HFFc6 (cell line): ENCODE data around the gene P2RY8. TPM values are rescaled to one million over a fixed set of nuclear protein-coding genes. Genes with fewer than 3 reads are reported as not detected.

Source experiments
- DNase-seq: peaks from one replicate; pipeline ENCODE4 v3.0.0-alpha.2; 2018
- H3K27ac Mint-ChIP-seq: 2 replicates; pipeline ENCODE4 v1.8.0; 2020; ENCODE audit warnings: mild to moderate bottlenecking, mixed read lengths
- H3K27me3 Mint-ChIP-seq: 2 replicates; pipeline ENCODE4 v1.8.0; 2021; ENCODE audit warnings: mild to moderate bottlenecking, moderate library complexity, mixed read lengths; ENCODE audit not compliant: insufficient read depth
- H3K36me3 Mint-ChIP-seq: 2 replicates; pipeline ENCODE4 v1.8.0; 2021; ENCODE audit warnings: low read depth, mixed read lengths
- H3K4me1 Mint-ChIP-seq: 2 replicates; pipeline ENCODE4 v1.8.0; 2020; ENCODE audit warnings: low read depth, mixed read lengths
- H3K4me3 Mint-ChIP-seq: 2 replicates; pipeline ENCODE4 v1.8.0; 2020; ENCODE audit warnings: mild to moderate bottlenecking, moderate library complexity, mixed read lengths
- H3K9me3 Mint-ChIP-seq: 2 replicates; pipeline ENCODE4 v1.8.0; 2020; ENCODE audit warnings: mild to moderate bottlenecking, mixed read lengths
- total RNA-seq, 6 experiments: library from RNA; stranded (reverse); fragmentation: NEBNext Ultra II Directional; extraction: Animal tissue kit (Norgen Biotek cat#: 25700); gene quantifications; 2 replicates in 1 of 6; 3 replicates in 5 of 6; pipeline ENCODE4 v1.2.3, GENCODE V29; 2021
- TF ChIP-seq, protein P1 (sequence below): fragments of 200-600 bp; sonication (generic); IDR thresholded peaks from 2 replicates; pipeline ENCODE4 v1.5.0; 2021; ENCODE audit warnings: antibody characterized with exemption, mild to moderate bottlenecking

Gene P2RY8
- total RNA-seq, 6 experiments from 2014 or later: not detected

DNA sequence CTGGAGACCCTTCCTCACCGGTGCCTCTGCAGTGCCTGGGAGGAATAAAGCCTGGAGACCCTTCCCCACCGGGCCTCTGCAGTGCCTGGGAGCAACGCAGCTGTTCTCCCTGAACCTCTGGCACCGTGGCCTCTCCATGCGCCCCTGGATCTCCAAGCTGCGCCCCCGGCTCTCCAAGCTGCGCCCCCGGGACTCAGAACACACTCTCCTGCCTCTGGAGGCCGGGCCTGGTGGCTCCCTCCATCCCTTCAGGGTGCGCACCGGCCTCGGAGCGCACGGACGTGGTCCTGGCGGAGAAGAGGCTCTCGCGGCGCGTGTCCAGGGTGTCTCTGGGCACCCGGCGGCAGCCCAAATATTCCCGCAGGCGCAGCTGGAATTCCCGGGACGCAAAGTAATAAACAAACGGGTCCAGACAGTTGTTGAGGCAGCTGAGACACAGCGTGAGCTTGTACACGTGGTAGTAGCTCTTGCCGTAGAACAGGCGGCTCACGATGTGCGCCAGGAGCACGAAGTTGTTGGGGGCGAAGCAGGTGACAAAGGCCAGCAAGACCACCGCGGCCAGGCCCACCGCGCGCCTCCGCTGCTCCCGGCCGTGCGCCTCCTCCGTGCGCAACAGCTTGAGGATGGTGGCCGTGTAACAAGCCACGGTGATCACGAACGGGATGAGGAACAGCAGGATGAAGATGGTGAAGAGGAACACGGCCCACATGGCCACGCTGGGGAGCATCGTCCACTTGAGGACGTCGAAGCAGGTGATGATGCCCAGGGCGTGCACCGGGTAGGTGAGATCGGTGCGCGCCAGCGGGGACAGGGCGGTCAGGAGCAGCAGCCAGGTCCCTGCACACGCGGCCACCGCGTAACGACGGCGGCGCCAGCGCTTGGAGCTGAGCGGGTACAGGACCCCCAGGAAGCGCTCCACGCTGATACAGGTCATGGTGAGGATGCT is 71.4 kb downstream of the P2RY8 start:
- Mint-ChIP-seq H3K9me3 (no peaks in the 10 kb centered on the region), H3K4me3 (no peak overlapping the region), H3K36me3 (no peaks in the 10 kb centered on the region), H3K27ac (no peak overlapping the region), H3K27me3 (peaks cover 31% of the 10 kb centered on the region), H3K4me1 (peaks cover 24% of the 10 kb centered on the region)
- TF ChIP-seq, protein P1, sequence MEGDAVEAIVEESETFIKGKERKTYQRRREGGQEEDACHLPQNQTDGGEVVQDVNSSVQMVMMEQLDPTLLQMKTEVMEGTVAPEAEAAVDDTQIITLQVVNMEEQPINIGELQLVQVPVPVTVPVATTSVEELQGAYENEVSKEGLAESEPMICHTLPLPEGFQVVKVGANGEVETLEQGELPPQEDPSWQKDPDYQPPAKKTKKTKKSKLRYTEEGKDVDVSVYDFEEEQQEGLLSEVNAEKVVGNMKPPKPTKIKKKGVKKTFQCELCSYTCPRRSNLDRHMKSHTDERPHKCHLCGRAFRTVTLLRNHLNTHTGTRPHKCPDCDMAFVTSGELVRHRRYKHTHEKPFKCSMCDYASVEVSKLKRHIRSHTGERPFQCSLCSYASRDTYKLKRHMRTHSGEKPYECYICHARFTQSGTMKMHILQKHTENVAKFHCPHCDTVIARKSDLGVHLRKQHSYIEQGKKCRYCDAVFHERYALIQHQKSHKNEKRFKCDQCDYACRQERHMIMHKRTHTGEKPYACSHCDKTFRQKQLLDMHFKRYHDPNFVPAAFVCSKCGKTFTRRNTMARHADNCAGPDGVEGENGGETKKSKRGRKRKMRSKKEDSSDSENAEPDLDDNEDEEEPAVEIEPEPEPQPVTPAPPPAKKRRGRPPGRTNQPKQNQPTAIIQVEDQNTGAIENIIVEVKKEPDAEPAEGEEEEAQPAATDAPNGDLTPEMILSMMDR: no peak
- DNase-seq: no peak

DNA sequence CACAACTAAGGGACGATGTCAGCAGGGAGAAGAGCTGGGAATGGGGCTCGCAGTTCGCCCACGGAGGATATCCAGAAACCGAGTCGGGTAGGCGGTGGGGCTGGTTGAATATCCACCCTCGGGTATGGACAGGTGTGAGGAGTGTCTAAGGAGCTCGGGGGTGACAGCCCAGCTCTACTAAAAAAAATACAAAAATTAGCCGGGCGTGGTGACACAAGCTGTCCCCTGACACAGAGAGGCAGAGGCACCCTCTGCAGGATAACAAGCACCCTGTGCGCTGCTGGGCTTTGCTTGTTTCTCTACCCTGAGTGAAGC is 72.1 kb downstream of the P2RY8 start:
- H3K9me3 Mint-ChIP-seq: no peaks in the 10 kb centered on the region
- H3K27ac Mint-ChIP-seq: no peak overlapping the region
- H3K4me1 Mint-ChIP-seq: peaks cover 24% of the 10 kb centered on the region
- H3K27me3 Mint-ChIP-seq: peaks cover 31% of the 10 kb centered on the region
- TF ChIP-seq, protein P1: no peak
- H3K4me3 Mint-ChIP-seq: no peak overlapping the region
- no peak for DNase-seq
- no peaks in the 10 kb centered on the region for H3K36me3 Mint-ChIP-seq

DNA sequence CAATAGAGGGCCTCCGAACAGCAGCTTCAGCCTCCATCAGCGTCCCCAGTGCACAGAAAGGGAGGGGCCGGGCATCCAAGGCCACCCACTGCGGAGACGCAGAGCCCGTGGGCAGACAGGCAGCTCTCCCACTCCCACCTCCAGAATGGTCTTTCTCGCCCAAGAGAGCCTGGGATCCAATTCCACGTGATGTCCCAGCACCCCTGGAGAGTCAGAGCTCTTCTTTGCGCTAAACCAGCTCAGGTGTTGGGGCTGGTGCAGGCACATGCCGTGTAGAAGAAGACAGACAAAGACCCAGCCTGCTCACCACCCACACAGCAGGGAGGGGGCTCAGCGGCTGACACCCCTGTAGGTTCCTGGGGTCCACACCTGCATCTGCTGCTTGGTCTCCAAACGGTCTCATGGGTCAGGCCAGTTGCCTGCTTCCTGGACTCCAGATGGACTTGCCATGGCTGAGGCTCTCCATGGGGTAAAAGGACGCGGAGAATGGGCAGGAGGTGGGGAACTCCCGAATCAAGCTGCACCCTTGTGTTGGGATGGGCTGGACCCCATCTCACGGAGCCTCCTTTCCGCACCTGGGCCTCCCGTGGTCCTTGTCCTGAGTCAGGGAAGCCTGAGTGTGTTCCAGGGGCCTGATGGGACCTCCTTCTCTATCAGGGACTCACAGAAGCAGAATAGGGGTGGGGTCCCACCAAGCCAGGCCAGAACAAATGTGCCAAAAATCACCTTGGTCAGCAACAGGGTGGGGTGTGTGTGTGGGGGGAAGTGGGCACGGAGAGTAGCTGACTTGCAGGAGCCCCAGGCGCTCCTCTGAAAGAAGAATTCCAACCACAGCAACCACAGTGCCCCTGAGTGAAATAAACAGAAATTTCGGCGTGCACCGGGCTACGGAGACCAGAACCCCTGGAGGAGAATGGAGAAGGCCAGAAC is 72.7 kb downstream of the P2RY8 start:
- Mint-ChIP-seq H3K4me1 (peaks cover 24% of the 10 kb centered on the region), H3K36me3 (no peaks in the 10 kb centered on the region), H3K4me3 (no peak overlapping the region), H3K27me3 (peaks cover 28% of the 10 kb centered on the region), H3K27ac (no peak overlapping the region), H3K9me3 (no peaks in the 10 kb centered on the region)
- TF ChIP-seq, protein P1: no peak
- DNase-seq: no peak

DNA sequence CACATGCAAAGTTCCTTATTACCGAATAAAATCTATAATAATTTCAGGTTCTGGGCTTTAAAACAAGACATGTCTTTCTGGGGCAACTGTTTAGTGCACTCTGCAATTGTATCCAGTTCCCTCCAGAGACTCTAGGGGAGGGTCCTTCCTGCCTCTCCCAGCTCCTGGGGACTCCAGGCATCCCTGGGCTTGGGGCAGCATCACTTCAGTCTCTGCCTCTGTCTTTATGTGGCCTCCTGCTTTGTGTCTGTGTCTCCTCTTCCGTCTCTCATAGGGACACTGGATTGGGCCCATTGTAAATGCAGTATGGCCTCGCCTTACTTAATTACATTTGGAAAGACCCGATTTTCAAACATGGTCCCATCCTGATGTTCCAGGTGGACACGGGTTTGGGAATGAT is 73.4 kb downstream of the P2RY8 start:
- Mint-ChIP-seq H3K4me1 (peaks cover 24% of the 10 kb centered on the region), H3K9me3 (no peaks in the 10 kb centered on the region), H3K36me3 (no peaks in the 10 kb centered on the region), H3K27me3 (peaks cover 27% of the 10 kb centered on the region), H3K27ac (no peak overlapping the region), H3K4me3 (no peak overlapping the region)
- DNase-seq: no peak
- TF ChIP-seq, protein P1: no peak

DNA sequence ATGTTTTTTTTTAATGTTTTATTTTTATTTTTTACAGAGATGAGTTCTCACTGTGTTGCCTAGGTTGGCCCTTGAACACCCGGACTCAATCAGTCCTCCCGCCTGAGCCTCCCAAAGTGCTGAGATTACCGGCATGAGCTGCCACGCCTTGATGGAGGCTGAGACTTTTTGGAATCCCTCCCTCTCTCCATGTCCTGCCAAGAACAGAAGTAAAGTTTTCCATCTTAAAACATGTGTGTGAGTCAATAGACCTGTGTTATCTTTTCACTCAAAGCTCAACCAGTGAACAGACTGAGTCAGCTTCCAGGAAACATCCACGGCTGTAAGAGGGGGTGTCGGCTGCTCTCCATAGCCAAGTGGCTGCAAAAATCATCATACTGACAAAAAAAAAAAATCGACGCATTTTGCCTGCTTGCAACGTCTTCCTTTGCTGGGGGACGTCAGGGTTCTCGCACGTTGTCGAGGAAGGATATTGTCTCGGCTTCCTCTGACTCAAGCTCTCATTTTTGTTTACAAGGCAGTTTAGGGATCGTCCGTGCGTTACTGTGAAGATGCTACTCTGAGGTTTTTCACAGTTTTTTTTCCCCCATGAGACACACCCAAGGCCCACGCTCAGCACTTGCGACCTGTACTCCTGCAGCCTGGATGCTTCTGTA is 74.3 kb downstream of the P2RY8 start:
- peak overlapping the region; percentile 11; the same call in 1 of the 2 replicates for H3K4me3 Mint-ChIP-seq
- H3K9me3 Mint-ChIP-seq: no peaks in the 10 kb centered on the region
- TF ChIP-seq, protein P1: no peak
- H3K27me3 Mint-ChIP-seq: peaks cover 27% of the 10 kb centered on the region
- no peaks in the 10 kb centered on the region for H3K36me3 Mint-ChIP-seq
- peaks cover 19% of the 10 kb centered on the region for H3K4me1 Mint-ChIP-seq
- H3K27ac Mint-ChIP-seq: no peak overlapping the region
- DNase-seq: peak; percentile 68
